MM.1S (cell line): Measurements from ENCODE around the gene GRPR.

ENCODE experiments used
- EZH2 ChIP-seq: fragments of 300-600 bp; sonication (generic); optimal IDR thresholded peaks from 2 replicates; pipeline ENCODE3; 2017; ENCODE audit warnings: low read depth, mild to moderate bottlenecking, antibody characterized with exemption, low read length, mixed read lengths
- EZH2phosphoT487 ChIP-seq: fragments of 300-600 bp; sonication (generic); IDR thresholded peaks from 2 replicates; pipeline ENCODE4 v1.6.1; 2018; ENCODE audit warnings: antibody characterized with exemption, low read length
- TF ChIP-seq, protein P1 (sequence below): fragments of 300-600 bp; sonication (generic); IDR thresholded peaks from 2 replicates; pipeline ENCODE4 v1.5.1; 2016; ENCODE audit warnings: antibody characterized with exemption, low read length, mixed read lengths

- TF ChIP-seq, protein P1, sequence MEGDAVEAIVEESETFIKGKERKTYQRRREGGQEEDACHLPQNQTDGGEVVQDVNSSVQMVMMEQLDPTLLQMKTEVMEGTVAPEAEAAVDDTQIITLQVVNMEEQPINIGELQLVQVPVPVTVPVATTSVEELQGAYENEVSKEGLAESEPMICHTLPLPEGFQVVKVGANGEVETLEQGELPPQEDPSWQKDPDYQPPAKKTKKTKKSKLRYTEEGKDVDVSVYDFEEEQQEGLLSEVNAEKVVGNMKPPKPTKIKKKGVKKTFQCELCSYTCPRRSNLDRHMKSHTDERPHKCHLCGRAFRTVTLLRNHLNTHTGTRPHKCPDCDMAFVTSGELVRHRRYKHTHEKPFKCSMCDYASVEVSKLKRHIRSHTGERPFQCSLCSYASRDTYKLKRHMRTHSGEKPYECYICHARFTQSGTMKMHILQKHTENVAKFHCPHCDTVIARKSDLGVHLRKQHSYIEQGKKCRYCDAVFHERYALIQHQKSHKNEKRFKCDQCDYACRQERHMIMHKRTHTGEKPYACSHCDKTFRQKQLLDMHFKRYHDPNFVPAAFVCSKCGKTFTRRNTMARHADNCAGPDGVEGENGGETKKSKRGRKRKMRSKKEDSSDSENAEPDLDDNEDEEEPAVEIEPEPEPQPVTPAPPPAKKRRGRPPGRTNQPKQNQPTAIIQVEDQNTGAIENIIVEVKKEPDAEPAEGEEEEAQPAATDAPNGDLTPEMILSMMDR: no peak
- no peak for TF ChIP-seq EZH2
- no peak for TF ChIP-seq EZH2phosphoT487
Observed at GRCh38 chrX:16156692-16157331, 33.4 kb downstream of the GRPR start.
